ENCODE measurements around the gene CDH23.

- no peak for TF ChIP-seq OSR1 (CRISPR knock-in tag; IDR thresholded peaks at IDR 0.05)
- no peak for TF ChIP-seq ZC3H10 (CRISPR knock-in tag; IDR thresholded peaks at IDR 0.05)
- no peak for TF ChIP-seq RARB (CRISPR knock-in tag; IDR thresholded peaks at IDR 0.05)
- no peak for TF ChIP-seq ZFP30 (CRISPR knock-in tag; IDR thresholded peaks at IDR 0.05)
- TF ChIP-seq PATZ1 (CRISPR knock-in tag; IDR thresholded peaks at IDR 0.05; ENCODE audit: borderline replicate concordance) = no peak
- TF ChIP-seq ZNF70 (CRISPR knock-in tag; IDR thresholded peaks at IDR 0.05) = no peak
- TF ChIP-seq TOX (CRISPR knock-in tag; IDR thresholded peaks at IDR 0.05; ENCODE audit: borderline replicate concordance) = no peak
- TF ChIP-seq, protein P1, sequence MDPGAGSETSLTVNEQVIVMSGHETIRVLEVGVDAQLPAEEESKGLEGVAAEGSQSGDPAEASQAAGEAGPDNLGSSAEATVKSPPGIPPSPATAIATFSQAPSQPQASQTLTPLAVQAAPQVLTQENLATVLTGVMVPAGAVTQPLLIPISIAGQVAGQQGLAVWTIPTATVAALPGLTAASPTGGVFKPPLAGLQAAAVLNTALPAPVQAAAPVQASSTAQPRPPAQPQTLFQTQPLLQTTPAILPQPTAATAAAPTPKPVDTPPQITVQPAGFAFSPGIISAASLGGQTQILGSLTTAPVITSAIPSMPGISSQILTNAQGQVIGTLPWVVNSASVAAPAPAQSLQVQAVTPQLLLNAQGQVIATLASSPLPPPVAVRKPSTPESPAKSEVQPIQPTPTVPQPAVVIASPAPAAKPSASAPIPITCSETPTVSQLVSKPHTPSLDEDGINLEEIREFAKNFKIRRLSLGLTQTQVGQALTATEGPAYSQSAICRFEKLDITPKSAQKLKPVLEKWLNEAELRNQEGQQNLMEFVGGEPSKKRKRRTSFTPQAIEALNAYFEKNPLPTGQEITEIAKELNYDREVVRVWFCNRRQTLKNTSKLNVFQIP (CRISPR knock-in tag; IDR thresholded peaks at IDR 0.05; ENCODE audit: borderline replicate concordance, low read depth) = no peak
- TF ChIP-seq CSDC2 (CRISPR knock-in tag; IDR thresholded peaks at IDR 0.05) = no peak
- no peak for TF ChIP-seq ZNF565 (CRISPR knock-in tag; conservative IDR thresholded peaks at IDR 0.05; ENCODE audit: low read depth)
Measured at GRCh38 chr10:71827852-71828251, 431.1 kb downstream of the CDH23 start.
